ENCODE data around the gene CAPN15.

Gene CAPN15

DNA sequence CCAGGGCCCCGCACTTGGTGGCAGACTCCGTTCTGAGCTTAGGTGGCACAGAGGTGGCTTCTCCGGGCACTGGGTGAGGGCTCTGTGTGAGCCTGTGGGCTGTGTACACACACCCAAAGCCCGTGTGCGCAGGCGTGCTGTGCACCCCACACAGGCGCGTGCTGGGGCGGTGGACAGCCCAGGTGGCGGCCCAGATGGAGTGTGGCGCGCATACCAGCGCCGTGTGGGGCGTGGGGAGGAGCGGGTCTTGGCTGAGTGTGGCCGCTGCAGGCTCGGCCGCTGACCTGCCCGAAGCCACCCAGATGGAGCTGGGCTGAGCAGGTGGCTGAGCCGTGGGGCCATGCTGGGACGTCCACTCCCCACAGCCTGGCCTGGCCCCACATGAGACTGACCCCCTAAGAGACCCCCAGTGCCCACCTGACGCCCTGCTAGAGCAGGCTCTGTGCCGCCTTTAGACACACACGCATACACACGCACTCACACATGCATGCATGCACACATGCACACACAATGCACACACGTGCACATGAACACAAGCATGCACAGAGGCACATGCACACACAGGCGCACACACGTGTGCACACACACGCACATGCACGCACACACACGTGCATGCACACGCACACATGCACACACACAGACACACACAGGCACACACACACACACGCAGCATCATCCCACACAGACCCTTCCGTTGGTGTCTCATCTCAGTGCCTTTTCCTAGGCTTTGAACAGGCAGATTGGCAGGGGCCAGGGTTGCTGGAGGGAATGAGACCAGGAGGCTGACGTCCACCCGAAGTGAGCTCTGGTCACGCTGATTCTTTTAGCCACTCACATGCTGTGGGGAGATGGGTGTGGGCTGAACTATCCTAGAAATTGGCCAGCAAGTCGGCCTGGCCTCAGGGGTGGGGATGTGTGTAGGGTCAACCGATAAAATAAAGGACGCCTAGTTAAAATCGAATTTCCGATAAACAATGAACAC is 34.7 kb downstream of the CAPN15 start:
- H3K4me1 ChIP-seq (ENCODE audit: control insufficient read depth in 2 of 2, insufficient read depth in 2 of 2, low read length in 2 of 2): peaks cover 11 to 12% of the 10 kb centered on the region in 2 donors
- H3K9ac ChIP-seq (ENCODE audit: low read depth in 1 of 2, low read length in 2 of 2): no peak overlapping the region
- H3K4me3 ChIP-seq (ENCODE audit: low read length in 2 of 2): no peak overlapping the region
- peaks cover 21 to 41% of the 10 kb centered on the region in 2 donors for H3K27me3 ChIP-seq (ENCODE audit: control insufficient read depth in 2 of 2, insufficient read depth in 2 of 2, low read length in 2 of 2)
- H3K27ac ChIP-seq (ENCODE audit: low read depth in 2 of 2, low read length in 2 of 2): no peak overlapping the region
- no peaks in the 10 kb centered on the region for H3K36me3 ChIP-seq (ENCODE audit: control insufficient read depth in 2 of 2, insufficient read depth in 2 of 2, low read length in 2 of 2)
- H3K9me3 ChIP-seq (ENCODE audit: control insufficient read depth in 2 of 2, low read length in 2 of 2): no peaks in the 10 kb centered on the region

DNA sequence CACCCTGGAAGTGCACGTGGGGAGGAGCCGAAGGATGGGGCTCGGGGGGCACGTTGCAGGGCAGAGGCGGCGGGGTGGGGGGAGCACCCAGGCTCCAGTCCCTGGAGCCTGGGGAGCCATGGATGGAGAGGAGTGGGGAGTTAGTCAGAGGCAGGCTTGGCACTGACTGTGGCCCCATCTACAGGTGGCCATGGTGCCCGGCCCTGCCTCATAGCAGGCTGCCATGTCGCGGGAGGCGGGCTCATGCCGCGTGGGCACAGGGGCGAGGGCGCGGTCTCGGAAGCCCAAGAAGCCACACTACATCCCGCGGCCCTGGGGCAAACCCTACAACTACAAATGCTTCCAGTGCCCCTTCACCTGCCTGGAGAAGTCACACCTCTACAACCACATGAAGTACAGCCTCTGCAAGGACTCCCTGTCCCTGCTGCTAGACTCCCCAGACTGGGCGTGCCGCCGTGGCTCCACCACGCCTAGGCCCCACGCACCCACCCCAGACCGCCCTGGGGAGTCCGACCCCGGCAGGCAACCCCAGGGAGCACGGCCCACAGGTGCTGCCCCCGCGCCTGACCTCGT is 35.6 kb downstream of the CAPN15 start:
- H3K4me3 ChIP-seq (ENCODE audit: low read length in 2 of 2): no peak overlapping the region
- no peak overlapping the region for H3K9ac ChIP-seq (ENCODE audit: low read depth in 1 of 2, low read length in 2 of 2)
- H3K9me3 ChIP-seq (ENCODE audit: control insufficient read depth in 2 of 2, low read length in 2 of 2): no peaks in the 10 kb centered on the region
- peaks cover 21 to 36% of the 10 kb centered on the region in 2 donors for H3K27me3 ChIP-seq (ENCODE audit: control insufficient read depth in 2 of 2, insufficient read depth in 2 of 2, low read length in 2 of 2)
- H3K36me3 ChIP-seq (ENCODE audit: control insufficient read depth in 2 of 2, insufficient read depth in 2 of 2, low read length in 2 of 2): no peaks in the 10 kb centered on the region
- H3K4me1 ChIP-seq (ENCODE audit: control insufficient read depth in 2 of 2, insufficient read depth in 2 of 2, low read length in 2 of 2): peaks cover 15 to 18% of the 10 kb centered on the region in 2 donors
- no peak overlapping the region for H3K27ac ChIP-seq (ENCODE audit: low read depth in 2 of 2, low read length in 2 of 2)

DNA sequence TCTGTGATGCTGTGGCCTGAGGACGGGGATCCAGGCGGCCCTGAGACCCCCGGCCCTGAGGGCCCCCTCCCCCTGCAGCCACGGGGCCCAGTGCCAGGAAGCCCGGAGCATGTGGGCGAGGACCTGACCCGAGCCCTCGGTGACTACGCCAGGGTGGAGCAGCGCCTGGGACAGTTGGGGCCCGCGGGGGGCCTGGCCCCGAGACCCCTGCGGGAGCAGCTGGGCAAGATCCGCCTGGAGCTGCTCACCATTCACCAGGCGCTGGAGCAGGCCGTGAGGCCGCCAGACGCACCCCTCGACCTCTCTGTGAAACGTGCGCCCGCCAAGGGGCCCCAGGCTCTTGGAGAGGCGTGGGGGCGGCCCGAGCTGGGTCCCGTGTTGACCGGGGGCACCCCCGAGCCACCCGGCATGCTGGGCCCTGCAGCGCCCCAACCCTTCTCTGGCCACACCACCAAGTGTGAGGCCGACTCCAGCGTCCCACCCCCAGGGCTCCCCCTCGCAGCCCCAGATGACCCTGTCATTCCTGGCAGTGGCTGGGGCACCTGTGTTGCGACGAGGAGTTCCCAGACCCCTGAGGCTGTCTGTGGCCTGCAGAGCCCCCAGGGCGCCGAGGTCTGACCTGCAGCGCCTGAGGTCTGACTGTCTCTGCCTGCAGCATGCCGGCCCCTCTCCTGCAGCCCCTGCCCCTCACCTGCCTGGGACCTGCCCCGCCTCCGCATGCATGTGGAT is 37.3 kb downstream of the CAPN15 start:
- Histone ChIP-seq H3K27ac (ENCODE audit: low read depth in 2 of 2, low read length in 2 of 2) (no peak overlapping the region), H3K4me3 (ENCODE audit: low read length in 2 of 2) (no peak overlapping the region), H3K36me3 (ENCODE audit: control insufficient read depth in 2 of 2, insufficient read depth in 2 of 2, low read length in 2 of 2) (no peaks in the 10 kb centered on the region), H3K9me3 (ENCODE audit: control insufficient read depth in 2 of 2, low read length in 2 of 2) (no peaks in the 10 kb centered on the region), H3K9ac (ENCODE audit: low read depth in 1 of 2, low read length in 2 of 2) (no peak overlapping the region), H3K4me1 (ENCODE audit: control insufficient read depth in 2 of 2, insufficient read depth in 2 of 2, low read length in 2 of 2) (peaks cover 25 to 26% of the 10 kb centered on the region in 2 donors), H3K27me3 (ENCODE audit: control insufficient read depth in 2 of 2, insufficient read depth in 2 of 2, low read length in 2 of 2) (peaks cover 14 to 20% of the 10 kb centered on the region in 2 donors)

DNA sequence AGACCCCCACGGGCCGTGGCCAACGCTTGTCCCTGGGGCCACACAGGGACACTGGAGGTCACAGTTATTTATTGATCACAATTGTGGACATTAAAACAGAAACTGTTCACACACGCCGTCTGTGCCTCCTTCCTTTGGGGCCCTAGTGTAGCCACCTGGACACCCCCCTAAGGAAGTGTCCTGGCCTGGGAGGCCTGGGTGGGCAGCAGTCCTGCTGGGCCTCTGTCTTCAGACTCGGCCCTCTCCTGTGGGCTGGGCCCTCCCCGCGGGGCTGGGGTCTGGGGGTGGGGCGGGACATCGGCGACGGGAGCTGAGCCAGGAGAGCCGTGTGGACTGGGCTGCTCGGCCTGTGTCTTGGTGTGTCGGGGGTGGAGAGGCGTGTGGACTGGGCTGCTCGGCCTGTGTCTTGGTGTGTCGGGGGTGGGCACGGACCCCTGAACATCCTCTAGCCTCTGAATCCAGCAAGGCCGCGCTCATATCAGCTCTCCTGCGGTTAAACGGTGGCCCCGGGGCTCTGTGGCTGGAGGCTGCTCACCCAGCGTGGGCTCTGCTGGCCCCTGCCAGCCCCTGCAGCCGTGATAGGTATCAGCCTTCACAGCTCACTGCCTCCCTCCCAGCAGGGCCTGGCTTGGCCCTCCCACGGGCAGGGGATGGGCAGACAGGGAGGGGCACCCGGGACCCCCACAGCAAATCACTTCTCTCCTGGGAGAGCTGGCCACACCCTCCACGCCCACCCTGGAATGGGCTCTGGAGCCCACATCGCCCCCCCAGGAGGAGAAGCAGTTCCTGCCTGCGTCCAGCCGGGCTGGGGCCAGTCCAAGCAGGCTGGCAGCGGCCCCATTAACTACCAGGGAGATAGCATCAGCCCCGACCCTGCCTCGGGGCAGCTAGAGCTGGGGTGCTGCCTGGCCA is 38.2 kb downstream of the CAPN15 start:
- Histone ChIP-seq H3K36me3 (ENCODE audit: control insufficient read depth in 2 of 2, insufficient read depth in 2 of 2, low read length in 2 of 2) (no peaks in the 10 kb centered on the region), H3K27me3 (ENCODE audit: control insufficient read depth in 2 of 2, insufficient read depth in 2 of 2, low read length in 2 of 2) (peaks cover 14 to 19% of the 10 kb centered on the region in 2 donors), H3K4me3 (ENCODE audit: low read length in 2 of 2) (no peak overlapping the region), H3K27ac (ENCODE audit: low read depth in 2 of 2, low read length in 2 of 2) (no peak overlapping the region), H3K4me1 (ENCODE audit: control insufficient read depth in 2 of 2, insufficient read depth in 2 of 2, low read length in 2 of 2) (peaks cover 26 to 27% of the 10 kb centered on the region in 2 donors), H3K9me3 (ENCODE audit: control insufficient read depth in 2 of 2, low read length in 2 of 2) (no peaks in the 10 kb centered on the region), H3K9ac (ENCODE audit: low read depth in 1 of 2, low read length in 2 of 2) (no peak overlapping the region)

DNA sequence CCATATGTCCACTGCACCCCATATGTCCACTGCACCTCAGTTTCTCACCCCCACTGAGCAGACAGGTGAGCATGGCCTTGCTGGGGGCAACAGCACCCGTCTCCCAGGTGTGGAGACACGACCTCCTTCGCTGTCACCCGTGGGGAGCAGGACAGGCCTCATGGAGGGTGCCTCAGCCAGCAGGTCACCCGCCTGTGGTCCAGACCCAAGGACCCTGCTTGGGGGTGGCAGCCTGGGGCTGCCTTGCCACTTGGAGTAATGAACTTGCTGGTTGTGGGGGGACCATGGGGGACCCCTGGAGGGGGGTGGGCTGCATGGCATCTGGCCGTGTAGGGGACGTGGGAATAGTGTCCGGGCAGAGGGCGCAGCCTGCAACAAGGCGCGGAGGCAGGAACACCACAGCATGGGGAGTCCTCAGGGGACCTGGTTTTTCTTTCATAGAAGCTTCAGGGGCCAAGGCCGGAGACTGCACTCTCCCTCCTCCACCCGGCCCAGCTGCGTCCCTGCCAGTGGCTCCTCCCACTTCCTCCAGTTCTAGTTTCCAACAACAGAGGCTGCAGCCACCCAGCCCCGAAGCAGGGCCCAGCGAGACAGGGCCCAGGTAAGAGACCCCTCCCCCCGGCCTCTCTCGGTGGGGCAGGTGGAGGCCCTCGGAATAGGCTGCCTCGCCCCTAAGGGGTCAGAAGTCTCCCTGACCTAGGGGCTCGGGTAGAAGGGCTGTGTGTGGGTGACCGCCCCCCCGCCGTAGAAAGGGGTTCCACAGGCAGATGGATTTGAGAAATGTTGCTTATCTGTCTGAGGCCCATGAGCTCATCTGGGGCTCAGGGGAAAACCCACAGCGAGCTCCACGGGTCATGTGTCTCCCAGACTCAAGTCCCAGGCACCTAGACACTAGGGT is 39.2 kb downstream of the CAPN15 start, which contains the start of gene NHLRC4:
Gene NHLRC4, plus strand, starts transcription at position 531 of the 898 bp plus-strand sequence. CDS start 1,043 bp downstream, outside the sequence.
- H3K4me1 ChIP-seq (ENCODE audit: control insufficient read depth in 2 of 2, insufficient read depth in 2 of 2, low read length in 2 of 2): peaks cover 28 to 29% of the 10 kb centered on the region in 2 donors
- H3K9me3 ChIP-seq (ENCODE audit: control insufficient read depth in 2 of 2, low read length in 2 of 2): no peaks in the 10 kb centered on the region
- no peaks in the 10 kb centered on the region for H3K36me3 ChIP-seq (ENCODE audit: control insufficient read depth in 2 of 2, insufficient read depth in 2 of 2, low read length in 2 of 2)
- peak within 1 kb of the TSS; percentile 39 to 41 for H3K9ac ChIP-seq (ENCODE audit: low read depth in 1 of 2, low read length in 2 of 2)
- peaks cover 9 to 11% of the 10 kb centered on the region in 2 donors for H3K27me3 ChIP-seq (ENCODE audit: control insufficient read depth in 2 of 2, insufficient read depth in 2 of 2, low read length in 2 of 2)
- H3K27ac ChIP-seq (ENCODE audit: low read depth in 2 of 2, low read length in 2 of 2): peak within 1 kb of the TSS in 1 of 2 donors; percentile 48
- peak within 1 kb of the TSS; percentile 42 to 48 for H3K4me3 ChIP-seq (ENCODE audit: low read length in 2 of 2)

DNA sequence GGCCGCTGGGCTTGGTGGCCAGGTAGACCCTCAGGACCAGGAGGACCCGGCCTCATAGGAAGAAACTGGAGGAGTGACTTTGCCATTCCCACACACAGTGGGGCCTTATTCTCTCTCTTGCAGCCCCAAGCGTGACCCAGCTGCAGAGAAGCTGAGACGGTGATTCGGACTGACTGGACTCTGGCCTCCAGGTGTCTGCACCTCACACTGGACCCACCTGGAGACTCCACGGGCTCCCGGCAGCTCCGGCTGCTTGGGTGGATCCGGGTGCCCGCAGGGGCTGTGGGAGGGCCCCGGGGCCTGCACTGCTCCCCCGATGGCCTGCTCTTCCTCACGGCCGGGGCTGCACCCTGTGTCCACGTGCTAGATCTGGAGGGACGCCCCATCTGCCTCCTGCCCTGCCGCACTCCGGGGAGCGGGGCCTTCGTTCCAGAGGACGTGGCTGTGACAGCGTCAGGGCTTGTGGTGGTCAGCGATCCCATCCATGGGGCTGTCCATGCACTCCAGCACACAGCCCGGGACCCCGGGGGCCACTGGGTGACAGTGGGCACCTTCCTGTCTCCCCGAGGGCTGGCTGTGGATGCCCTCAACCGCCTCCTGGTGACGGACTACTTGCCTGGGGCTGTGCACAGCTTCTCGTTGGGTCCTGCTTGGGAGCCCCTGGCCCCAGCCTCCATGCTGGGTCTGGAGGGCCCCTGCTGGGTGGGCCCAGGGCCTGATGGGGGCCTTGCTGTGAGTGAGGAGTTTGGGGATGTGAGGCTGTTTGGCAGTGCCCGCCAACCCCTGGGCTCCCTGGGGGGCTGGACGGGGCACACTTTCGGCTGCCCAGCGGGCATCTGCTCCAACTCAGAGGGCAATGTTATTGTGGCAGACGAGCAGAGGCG is 40.1 kb downstream of the CAPN15 start:
- peak overlapping the region; percentile 42 to 48 for H3K4me3 ChIP-seq (ENCODE audit: low read length in 2 of 2)
- peak overlapping the region in 1 of 2 donors; percentile 48 for H3K27ac ChIP-seq (ENCODE audit: low read depth in 2 of 2, low read length in 2 of 2)
- peak overlapping the region; percentile 39 to 41 for H3K9ac ChIP-seq (ENCODE audit: low read depth in 1 of 2, low read length in 2 of 2)
- peaks cover 28 to 29% of the 10 kb centered on the region in 2 donors for H3K4me1 ChIP-seq (ENCODE audit: control insufficient read depth in 2 of 2, insufficient read depth in 2 of 2, low read length in 2 of 2)
- H3K27me3 ChIP-seq (ENCODE audit: control insufficient read depth in 2 of 2, insufficient read depth in 2 of 2, low read length in 2 of 2): peaks cover 1 to 3% of the 10 kb centered on the region in 2 donors
- H3K9me3 ChIP-seq (ENCODE audit: control insufficient read depth in 2 of 2, low read length in 2 of 2): no peaks in the 10 kb centered on the region
- no peaks in the 10 kb centered on the region for H3K36me3 ChIP-seq (ENCODE audit: control insufficient read depth in 2 of 2, insufficient read depth in 2 of 2, low read length in 2 of 2)

DNA sequence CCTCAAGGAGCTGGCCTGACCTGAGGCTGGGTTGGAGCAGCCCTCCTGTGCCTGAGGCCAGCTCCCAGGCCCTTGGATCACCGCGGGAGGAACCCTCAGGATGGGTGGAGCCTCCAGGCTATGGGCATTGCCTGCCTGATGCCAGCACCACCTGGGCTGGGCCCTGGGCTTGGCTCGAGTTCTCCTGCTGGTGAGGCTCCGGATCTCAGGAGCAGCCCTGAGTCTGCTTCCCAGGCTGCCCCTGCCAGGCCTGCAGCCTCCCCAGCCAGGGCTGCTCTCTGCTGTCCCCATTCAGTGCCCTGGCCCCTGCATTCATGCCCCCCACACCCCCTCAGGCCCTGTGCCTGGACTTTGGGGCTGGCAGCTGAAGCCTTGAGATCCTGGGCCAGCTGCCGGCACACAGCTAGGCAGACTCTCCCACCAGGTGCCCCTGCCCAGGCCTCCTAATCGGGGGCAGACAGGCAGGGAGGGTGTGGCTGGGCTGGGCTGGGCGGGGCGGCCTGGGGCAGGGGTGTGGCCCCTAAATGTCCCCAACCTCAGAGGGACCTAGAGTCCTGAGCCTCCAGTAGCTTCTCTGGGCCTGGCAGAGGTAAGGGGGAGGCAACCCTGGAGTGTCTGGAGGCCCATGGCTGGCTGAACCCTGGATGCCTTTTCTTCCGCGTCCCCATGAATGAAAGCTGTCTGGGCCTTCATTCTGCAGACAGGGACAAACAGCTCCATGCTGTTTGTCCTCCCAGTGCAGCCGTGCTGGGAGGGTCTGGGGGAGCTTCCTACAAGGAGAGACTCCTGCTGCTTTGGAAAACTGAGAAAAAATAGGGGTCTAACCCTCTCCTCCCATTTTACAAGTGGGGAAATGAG is 41.1 kb downstream of the CAPN15 start:
- H3K36me3 ChIP-seq (ENCODE audit: control insufficient read depth in 2 of 2, insufficient read depth in 2 of 2, low read length in 2 of 2): no peaks in the 10 kb centered on the region
- H3K9me3 ChIP-seq (ENCODE audit: control insufficient read depth in 2 of 2, low read length in 2 of 2): no peaks in the 10 kb centered on the region
- peak overlapping the region in 1 of 2 donors; percentile 75 for H3K9ac ChIP-seq (ENCODE audit: low read depth in 1 of 2, low read length in 2 of 2)
- peak overlapping the region in 1 of 2 donors; percentile 48 for H3K27ac ChIP-seq (ENCODE audit: low read depth in 2 of 2, low read length in 2 of 2)
- no peaks in the 10 kb centered on the region for H3K27me3 ChIP-seq (ENCODE audit: control insufficient read depth in 2 of 2, insufficient read depth in 2 of 2, low read length in 2 of 2)
- peak overlapping the region; percentile 70 for H3K4me3 ChIP-seq (ENCODE audit: low read length in 2 of 2)
- peaks cover 28 to 29% of the 10 kb centered on the region in 2 donors for H3K4me1 ChIP-seq (ENCODE audit: control insufficient read depth in 2 of 2, insufficient read depth in 2 of 2, low read length in 2 of 2)

Data from mucosa of rectum (tissue), 2 donors.